HepG2 (cell line): ENCODE data around the gene TRIM62. TPM values are rescaled to one million over a fixed set of nuclear protein-coding genes. Genes with fewer than 3 reads are reported as not detected.

Source experiments
- ATAC-seq: fragments of 200-7000 bp; cut with Tn5 transposase; 3 replicates; pipeline ENCODE4 v1.9.1; 2020; ENCODE audit warnings: mild to moderate bottlenecking, moderate library complexity
- BruUV-seq: library from RNA; stranded (reverse); fragments of 400-500 nt; replicated peaks from 2 replicates; lab custom pipeline; 2021; lab: Mats Ljungman, UMichigan
- CTCF ChIA-PET: fragments of 300-600 bp; formaldehyde crosslinking; extraction: SDS; loops from one replicate; lab custom pipeline; 2021; ENCODE audit warnings: low total read pairs, inconsistent platforms, low intra/inter-chr PET ratio; lab: Yijun Ruan, JAX
- POLR2A ChIA-PET: fragments of 350-600 bp; sonication (Branson Sonifier 250); formaldehyde crosslinking; loops from one replicate; lab custom pipeline; 2020; ENCODE audit warnings: antibody characterized with exemption, inconsistent platforms; lab: Yijun Ruan, JAX
- DNase-seq: peaks from one replicate; pipeline ENCODE4 v3.0.0-alpha.2; 2015; ENCODE audit warnings: low spot score
- FAIRE-seq: peaks from 3 replicates; lab custom pipeline; 2011; peaks lifted over from hg19 to GRCh38; lab: Jason Lieb, UNC
- H2AFZ ChIP-seq: one replicate; pipeline ENCODE4 v1.6.1; 2011; ENCODE audit warnings: low read length, inconsistent platforms
- H3K27ac ChIP-seq: fragments of 300-600 bp; 3 replicates; pipeline ENCODE4 v1.8.0; 2011; ENCODE audit warnings: mixed run types, mild to moderate bottlenecking, mixed read lengths, low read length, inconsistent platforms; ENCODE audit not compliant: insufficient read depth; ENCODE audit errors: extremely low read length
- H3K27me3 ChIP-seq, 2 experiments: fragments of 200-600 bp in 1 of 2; 2 replicates in 1 of 2; 3 replicates in 1 of 2; pipeline versions ENCODE4 v1.6.0 to v1.8.0; 2011; ENCODE audit warnings: low read length in 2 of 2, mild to moderate bottlenecking in 2 of 2, moderate library complexity in 2 of 2, inconsistent platforms in 1 of 2; ENCODE audit not compliant: insufficient read depth in 2 of 2, control insufficient read depth in 1 of 2
- H3K36me3 ChIP-seq, 2 experiments: fragments of 200-600 bp in 1 of 2; replicated peaks in 1 of 2; 2 replicates in 1 of 2; 3 replicates in 1 of 2; pipeline versions ENCODE4 v1.5.1 to v1.8.0; 2011; ENCODE audit warnings: low read length in 2 of 2, inconsistent platforms in 1 of 2; ENCODE audit not compliant: insufficient read depth in 2 of 2, control insufficient read depth in 1 of 2
- H3K4me1 ChIP-seq: 2 replicates; pipeline ENCODE4 v1.5.1; 2012; ENCODE audit warnings: low read length, inconsistent platforms; ENCODE audit not compliant: insufficient read depth
- H3K4me2 ChIP-seq: 2 replicates; pipeline ENCODE4 v1.6.0; 2011; ENCODE audit warnings: low read depth, low read length, inconsistent platforms
- H3K4me3 ChIP-seq, 3 experiments: fragments of 200-600 bp in 1 of 3; sonication (generic), shearing (Covaris generic) in 1 of 3; replicated peaks in 1 of 3; 2 replicates each; pipeline ENCODE4 v1.5.1; 2011 to 2016; ENCODE audit warnings: low read length in 3 of 3, inconsistent platforms in 2 of 3, low read depth in 2 of 3, mild to moderate bottlenecking in 2 of 3, control low read depth in 1 of 3, mixed read lengths in 1 of 3; ENCODE audit not compliant: insufficient read depth in 1 of 3
- H3K79me2 ChIP-seq: one replicate; pipeline ENCODE4 v1.6.1; 2011; ENCODE audit warnings: low read length, inconsistent platforms; ENCODE audit not compliant: insufficient read depth
- H3K9ac ChIP-seq: 2 replicates; pipeline ENCODE4 v1.6.0; 2011; ENCODE audit warnings: mild to moderate bottlenecking, low read depth, low read length, inconsistent platforms; ENCODE audit not compliant: insufficient read depth
- H3K9me3 ChIP-seq: 2 replicates; pipeline ENCODE4 v1.5.1; 2012; ENCODE audit warnings: mild to moderate bottlenecking, low read length
- H4K20me1 ChIP-seq: 2 replicates; pipeline ENCODE4 v1.6.0; 2011; ENCODE audit warnings: inconsistent platforms, mild to moderate bottlenecking, low read length, moderate library complexity; ENCODE audit not compliant: insufficient read depth
- CC2D1A ChIP-seq: sonication (generic); formaldehyde crosslinking; IDR thresholded peaks from 2 replicates; pipeline ENCODE4 v1.8.1; 2023; ENCODE audit warnings: mild to moderate bottlenecking, missing genetic modification reagents
- ELF3 ChIP-seq: IDR thresholded peaks from 2 replicates; pipeline ENCODE4 v1.6.1; 2016; ENCODE audit warnings: missing genetic modification reagents, missing compliant biosample characterization
- HDAC6 ChIP-seq: fragments of 200-600 bp; sonication (generic); IDR thresholded peaks from 2 replicates; pipeline ENCODE4 v1.7.0; 2017; ENCODE audit warnings: mild to moderate bottlenecking, antibody characterized with exemption, low read length, low read depth
- HIC2 ChIP-seq: sonication (generic); formaldehyde crosslinking; IDR thresholded peaks from 2 replicates; pipeline ENCODE4 v1.9.0; 2022; ENCODE audit warnings: low read depth, missing genetic modification reagents
- MAFF ChIP-seq: IDR thresholded peaks from 2 replicates; pipeline ENCODE4 v1.6.1; 2011; ENCODE audit warnings: low read depth, low read length, improper control_type of control experiment
- NFRKB ChIP-seq: fragments of 450-650 bp; IDR thresholded peaks from 2 replicates; pipeline ENCODE4 v1.6.1; 2017
- SMAD1 ChIP-seq: sonication (generic); formaldehyde crosslinking; IDR thresholded peaks from 2 replicates; pipeline ENCODE4 v1.4.0; 2020; ENCODE audit warnings: missing genetic modification reagents, low read depth, mild to moderate bottlenecking, borderline replicate concordance
- ZBTB44 ChIP-seq: sonication (generic); formaldehyde crosslinking; IDR thresholded peaks from 2 replicates; pipeline ENCODE4 v1.4.0; 2020; ENCODE audit warnings: missing genetic modification reagents
- ZNF34 ChIP-seq: sonication (generic); formaldehyde crosslinking; IDR thresholded peaks from 2 replicates; pipeline ENCODE4 v1.4.0; 2020; ENCODE audit warnings: mild to moderate bottlenecking, missing genetic modification reagents, borderline replicate concordance
- WGBS: methylation state at CpG from one replicate; pipeline ENCODE4 v1.1.6; 2017; ENCODE audit warnings: low lambda C conversion rate; 5-methylcytosine and 5-hydroxymethylcytosine counted together
- in situ Hi-C: cut with HindIII; loops from 2 replicates; pipeline ENCODE4 v1.10.0; 2017; ENCODE audit warnings: low pct_unique_long_range_greater_than_20kb; ENCODE audit not compliant: extremely low pct_ligation_motif_present
- intact Hi-C: fragments of 100-400 bp; cut with micrococcal nuclease; formaldehyde crosslinking; loops from one replicate; pipeline ENCODE4 v1.10.0; 2022; ENCODE audit not compliant: unreplicated experiment
- polyA plus RNA-seq, 8 experiments: library from polyadenylated mRNA; depleted of rRNA in 3 of 8; stranded (reverse) in 7 of 8; unstranded in 1 of 8; fragments of >200 nt; fragmentation: Illumina TruSeq in 4 of 8; extraction: Trizol in 4 of 8; gene quantifications; 2 replicates each; pipeline versions ENCODE4 v1.2.1 to v1.2.3, GENCODE V29; 2011 to 2016; ENCODE audit warnings: low read depth in 4 of 8, missing spikeins in 1 of 8, mixed read lengths in 1 of 8; ENCODE audit not compliant: insufficient read depth in 1 of 8
- total RNA-seq, 5 experiments: library from RNA; depleted of rRNA; stranded (reverse); fragments of >200 nt; fragmentation: Illumina TruSeq; extraction: Trizol; gene quantifications; 2 replicates each; pipeline ENCODE4 v1.2.3, GENCODE V29; 2016; ENCODE audit warnings: low read depth in 1 of 5

TRIM62 gene
- total and polyA plus RNA-seq, 2 of the 13 experiments (the other 11 are each of a cell fraction or from before 2014, with no cell fraction given) = 0.53 to 0.57 TPM

DNA sequence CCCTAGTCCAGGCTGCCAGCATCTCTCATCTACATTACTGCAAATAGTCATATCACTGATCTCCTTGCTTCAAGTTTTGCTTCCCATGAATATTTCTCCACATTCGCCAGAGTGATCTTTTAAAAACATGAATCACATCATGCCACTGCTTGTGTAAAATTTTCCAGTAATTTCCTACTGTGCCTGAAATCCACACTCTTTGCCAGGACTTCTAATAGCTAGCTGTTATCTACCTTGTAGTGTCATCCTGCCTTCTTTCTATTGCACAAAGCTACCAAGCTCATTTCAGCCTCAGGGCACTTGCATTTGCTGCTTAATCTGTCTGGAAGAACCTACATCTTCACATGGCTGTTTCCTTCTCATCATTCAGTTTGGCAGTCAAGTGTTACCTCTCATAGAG lies 40.5 kb upstream of the TRIM62 start:
- no peak for ATAC-seq
- Histone ChIP-seq H3K27me3 (peaks cover 0 to 4% of the 10 kb centered on the region in 2 experiments; a peak in 1 of 5 replicates), H3K4me3 (no peak overlapping the region), H3K27ac (no peak overlapping the region), H4K20me1 (no peaks in the 10 kb centered on the region), H2AFZ (no peak overlapping the region), H3K4me2 (no peak overlapping the region), H3K9me3 (peaks cover 8% of the 10 kb centered on the region), H3K36me3 (no peaks in the 10 kb centered on the region), H3K4me1 (peaks cover 30% of the 10 kb centered on the region; the same call in 1 of the 2 replicates), H3K9ac (no peak overlapping the region), H3K79me2 (no peaks in the 10 kb centered on the region)
- CTCF ChIA-PET = no interaction called here
- no TSS peak for BruUV-seq
- intact Hi-C loops (no loop called here), in situ Hi-C loops (no loop called here)
- no peak for FAIRE-seq
- DNase-seq = no peak
- POLR2A ChIA-PET = no interaction called here
- WGBS = 54% methylated on average over 1 of the region's 1 CpG
- no peak for TF ChIP-seq HIC2 (CRISPR knock-in tag)
- TF ChIP-seq HDAC6 = no peak
- no peak for TF ChIP-seq ZNF34 (CRISPR knock-in tag)
- no peak for TF ChIP-seq ELF3 (CRISPR knock-in tag)
- no peak for TF ChIP-seq CC2D1A (CRISPR knock-in tag)
- TF ChIP-seq SMAD1 (CRISPR knock-in tag) = no peak
- no peak for TF ChIP-seq NFRKB
- TF ChIP-seq ZBTB44 (CRISPR knock-in tag) = no peak
- no peak for TF ChIP-seq MAFF
